CD8-positive, alpha-beta memory T cell (primary cell): ENCODE results near the gene ZNF563. TPM values are rescaled to one million over a fixed set of nuclear protein-coding genes. Genes with fewer than 3 reads are reported as not detected.

Source experiments
- CTCF ChIA-PET: fragments of 350-600 bp; sonication (Branson Sonifier 250); formaldehyde crosslinking; loops from one replicate; lab custom pipeline; 2021; ENCODE audit warnings: antibody characterized with exemption; lab: Charles Lee
- POLR2A ChIA-PET: fragments of 350-600 bp; sonication (Branson Sonifier 250); formaldehyde crosslinking; loops from one replicate; lab custom pipeline; 2021; ENCODE audit warnings: antibody characterized with exemption; lab: Charles Lee
- DNase-seq, 5 donors: peaks; one replicate each; pipeline versions ENCODE4 v3.0.0 to v3.0.0-alpha.2; 2020 to 2022; ENCODE audit warnings: mixed read lengths in 1 of 5
- H3K27ac ChIP-seq: one replicate; pipeline ENCODE4 v1.7.0; 2013; ENCODE audit warnings: low read depth, mild to moderate bottlenecking, low read length, moderate library complexity
- H3K27me3 ChIP-seq: 2 replicates; pipeline ENCODE4 v1.7.0; 2013; ENCODE audit warnings: low read length, mild to moderate bottlenecking; ENCODE audit not compliant: insufficient read depth, poor library complexity, severe bottlenecking
- H3K36me3 ChIP-seq: 2 replicates; pipeline ENCODE4 v1.7.0; 2013; ENCODE audit warnings: mild to moderate bottlenecking, low read length, moderate library complexity; ENCODE audit not compliant: insufficient read depth
- H3K4me1 ChIP-seq: 2 replicates; pipeline ENCODE4 v1.7.0; 2013; ENCODE audit warnings: mild to moderate bottlenecking, low read length, moderate library complexity; ENCODE audit not compliant: insufficient read depth
- H3K4me3 ChIP-seq: 2 replicates; pipeline ENCODE4 v1.7.0; 2013; ENCODE audit warnings: mild to moderate bottlenecking, low read length
- H3K9me3 ChIP-seq: 2 replicates; pipeline ENCODE4 v1.7.0; 2013; ENCODE audit warnings: mild to moderate bottlenecking, low read length
- H3K27ac Mint-ChIP-seq, 8 donors: one replicate each; pipeline ENCODE4 v1.8.0; 2020 to 2021; ENCODE audit warnings: mixed read lengths in 8 of 8, mild to moderate bottlenecking in 6 of 8, inconsistent platforms in 3 of 8, moderate library complexity in 3 of 8
- H3K27me3 Mint-ChIP-seq, 2 donors: one replicate each; pipeline ENCODE4 v1.8.0; 2020 to 2021; ENCODE audit warnings: mixed read lengths in 2 of 2, mild to moderate bottlenecking in 1 of 2, moderate library complexity in 1 of 2
- H3K36me3 Mint-ChIP-seq, 3 donors: one replicate each; pipeline ENCODE4 v1.8.0; 2020 to 2021; ENCODE audit warnings: mixed read lengths in 3 of 3, inconsistent platforms in 1 of 3, mild to moderate bottlenecking in 1 of 3
- H3K4me1 Mint-ChIP-seq, 3 donors: one replicate each; pipeline ENCODE4 v1.8.0; 2020 to 2021; ENCODE audit warnings: mixed read lengths in 3 of 3, inconsistent platforms in 1 of 3, mild to moderate bottlenecking in 1 of 3
- H3K4me3 Mint-ChIP-seq, 7 donors: one replicate each; pipeline ENCODE4 v1.8.0; 2020 to 2021; ENCODE audit warnings: mixed read lengths in 7 of 7, mild to moderate bottlenecking in 6 of 7, moderate library complexity in 4 of 7, inconsistent platforms in 2 of 7
- H3K9me3 Mint-ChIP-seq, 5 donors: one replicate each; pipeline ENCODE4 v1.8.0; 2020 to 2022; ENCODE audit warnings: mixed read lengths in 5 of 5, mild to moderate bottlenecking in 3 of 5, moderate library complexity in 2 of 5, inconsistent platforms in 1 of 5
- polyA plus RNA-seq: library from polyadenylated mRNA; unstranded; fragments of 300-500 nt; fragmentation: Illumina TruSeq; gene quantifications from one replicate; pipeline ENCODE4 v1.2.3, GENCODE V29; 2021
- total RNA-seq, 2 experiments: library from RNA; stranded (reverse); gene quantifications; one replicate each; pipeline ENCODE4 v1.2.3, GENCODE V29; 2021

The ZNF563 gene
- total and polyA plus RNA-seq, 3 experiments from 2014 or later, result 2.8 to 3.5 (median 3.5) TPM

DNA sequence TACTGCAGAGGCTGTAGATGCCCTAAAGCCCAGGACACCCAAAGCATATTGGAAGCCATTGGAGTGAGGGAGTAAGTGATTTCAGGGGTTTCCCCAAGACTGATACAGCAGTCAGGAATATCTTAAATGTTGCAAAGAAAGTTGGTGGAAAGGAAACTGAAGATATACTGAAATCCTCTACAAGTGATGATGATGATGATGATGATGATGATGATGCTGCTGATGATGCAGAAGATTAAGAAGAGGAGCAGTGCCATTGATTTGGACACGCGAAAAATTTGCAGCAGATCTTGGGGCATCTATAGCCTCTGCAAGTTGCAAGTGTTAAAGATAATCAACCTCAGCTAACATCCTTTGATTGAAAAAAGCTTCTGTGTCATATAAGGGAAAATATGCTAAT lies 62.6 kb downstream of the ZNF563 start:
- Mint-ChIP-seq H3K27ac (no peak overlapping the region), H3K4me3 (no peak overlapping the region), H3K36me3 (peaks cover 33 to 65% (median 61%) of the 10 kb centered on the region in 3 donors), H3K9me3 (peaks cover 43 to 93% (median 80%) of the 10 kb centered on the region in 5 donors), H3K27me3 (no peaks in the 10 kb centered on the region), H3K4me1 (no peaks in the 10 kb centered on the region)
- ChIA-PET CTCF (no interaction called here), POLR2A (no interaction called here)
- no peak overlapping the region for H3K27ac ChIP-seq
- DNase-seq, result no peak
- H3K4me3 ChIP-seq, result no peak overlapping the region
- H3K27me3 ChIP-seq, result no peaks in the 10 kb centered on the region
- H3K36me3 ChIP-seq, result peaks cover 29% of the 10 kb centered on the region
- H3K9me3 ChIP-seq, result peaks cover 51% of the 10 kb centered on the region
- H3K4me1 ChIP-seq, result no peaks in the 10 kb centered on the region

Other genes starting within 250 kb of the ZNF563 start
- gene ZNF20, start 193.3 kb downstream of the ZNF563 start, total RNA-seq, result 1 to 10 TPM; 2.5 to 3.7 TPM
- 3.0 TPM for gene ZNF20, start 193.3 kb downstream of the ZNF563 start, polyA plus RNA-seq
- gene ZNF625, start 176.9 kb downstream of the ZNF563 start, total RNA-seq, result 1 to 10 TPM; 3.3 to 3.8 TPM
- 0.39 TPM for gene ZNF625, start 176.9 kb downstream of the ZNF563 start, polyA plus RNA-seq
- gene ZNF136, start 170.5 kb downstream of the ZNF563 start, total RNA-seq, result 10 to 100 TPM; 13.0 to 16.0 TPM
- 17.4 TPM for gene ZNF136, start 170.5 kb downstream of the ZNF563 start, polyA plus RNA-seq
- gene ZNF44, start 38.8 kb downstream of the ZNF563 start, total RNA-seq, result 10 to 100 TPM; 12.3 to 12.6 TPM
- gene ZNF44, start 38.8 kb downstream of the ZNF563 start, polyA plus RNA-seq, result 27.8 TPM
- 1 to 10 TPM; 2.2 to 2.5 TPM for gene ZNF442, start 32.0 kb upstream of the ZNF563 start, total RNA-seq
- 1.1 TPM for gene ZNF442, start 32.0 kb upstream of the ZNF563 start, polyA plus RNA-seq
- 1 to 10 TPM; 3.6 TPM for gene ZNF799, start 67.6 kb upstream of the ZNF563 start, total RNA-seq
- gene ZNF799, start 67.6 kb upstream of the ZNF563 start, polyA plus RNA-seq, result 7.2 TPM
- gene ZNF443, start 107.4 kb upstream of the ZNF563 start, total RNA-seq, result 1 to 10 TPM; 4.2 to 4.6 TPM
- 2.5 TPM for gene ZNF443, start 107.4 kb upstream of the ZNF563 start, polyA plus RNA-seq
- 1 to 10 TPM; 2.5 TPM for gene ZNF709, start 151.2 kb upstream of the ZNF563 start, total RNA-seq
- 1.1 TPM for gene ZNF709, start 151.2 kb upstream of the ZNF563 start, polyA plus RNA-seq
- gene ZNF564, start 217.8 kb upstream of the ZNF563 start, total RNA-seq, result 1 to 10 TPM; 7.4 to 8.0 TPM
- gene ZNF564, start 217.8 kb upstream of the ZNF563 start, polyA plus RNA-seq, result 16.7 TPM